Thyroid gland (tissue), 4 donors: ENCODE results near the gene GRAMD1B.

Experiments
- CTCF ChIP-seq, 6 experiments: fragments of 200-600 bp in 3 of 6; fragments of 450-650 bp in 3 of 6; sonication (generic) in 3 of 6; IDR thresholded peaks; one replicate each; pipeline ENCODE4 v1.5.1; 2016 to 2019; ENCODE audit warnings: antibody characterized with exemption in 6 of 6, mild to moderate bottlenecking in 2 of 6, inconsistent platforms in 1 of 6, moderate library complexity in 1 of 6
- POLR2A ChIP-seq, 2 donors: fragments of 450-650 bp; IDR thresholded peaks; one replicate each; pipeline ENCODE4 v1.6.1; 2017; ENCODE audit warnings: antibody characterized with exemption in 2 of 2, mild to moderate bottlenecking in 2 of 2, moderate library complexity in 1 of 2

GRCh38 chr11:123653827-123654565 is 223.9 kb downstream of the GRAMD1B start:
- peak in 1 of 6 experiments; percentile 10 for TF ChIP-seq CTCF (IDR thresholded peaks at IDR 0.05)
- TF ChIP-seq POLR2A (IDR thresholded peaks at IDR 0.05) = no peak
